Testis (tissue), 2 donors: ENCODE measurements around the gene KIAA1755.

Source experiments
- CTCF ChIP-seq, 3 experiments: fragments of 450-650 bp in 2 of 3; fragments of 200-600 bp in 1 of 3; sonication (generic) in 1 of 3; IDR thresholded peaks; one replicate each; pipeline ENCODE4 v1.5.1; 2016 to 2019; ENCODE audit warnings: antibody characterized with exemption in 3 of 3, mild to moderate bottlenecking in 2 of 3, moderate library complexity in 1 of 3
- POLR2A ChIP-seq: fragments of 450-650 bp; IDR thresholded peaks from one replicate; pipeline ENCODE4 v1.6.1; 2017; ENCODE audit warnings: antibody characterized with exemption, mild to moderate bottlenecking, moderate library complexity

GRCh38 chr20:38243709-38244020 lies 16.9 kb downstream of the KIAA1755 start:
- TF ChIP-seq CTCF (IDR thresholded peaks at IDR 0.05) (no peak), POLR2A (no peak)
